K562 (cell line): ENCODE measurements around the gene CARM1. TPM values are rescaled to one million over a fixed set of nuclear protein-coding genes. Genes with fewer than 3 reads are reported as not detected.

Source experiments
- ADNP ChIP-seq: fragments of 200-800 bp; sonication (Bioruptor generic); IDR thresholded peaks from 2 replicates; pipeline ENCODE4 v1.6.1; 2016; ENCODE audit warnings: missing genetic modification characterization, missing compliant biosample characterization
- CBX3 ChIP-seq, 2 experiments: IDR thresholded peaks; 1 replicate in 1 of 2; 2 replicates in 1 of 2; pipeline ENCODE4 v1.6.1; 2012; ENCODE audit warnings: inconsistent platforms in 2 of 2, low read length in 2 of 2, borderline replicate concordance in 1 of 2, control low read depth in 1 of 2
- CTCF ChIP-seq, 3 experiments: IDR thresholded peaks in 2 of 3; conservative IDR thresholded peaks in 1 of 3; 2 replicates each; pipeline ENCODE4 v1.5.1; 2011 to 2012; ENCODE audit warnings: low read length in 3 of 3, mild to moderate bottlenecking in 3 of 3, control low read depth in 2 of 3, improper control_type of control experiment in 1 of 3, inconsistent platforms in 1 of 3, low read depth in 1 of 3, mixed read lengths in 1 of 3, moderate library complexity in 1 of 3; ENCODE audit not compliant: insufficient read depth in 2 of 3
- FIP1L1 ChIP-seq: fragments of 200-400 bp; formaldehyde crosslinking; IDR thresholded peaks from 2 replicates; pipeline ENCODE4 v1.6.1; 2018; ENCODE audit warnings: mild to moderate bottlenecking, low read depth, low read length; ENCODE audit not compliant: poor library complexity, severe bottlenecking
- HNRNPUL1 ChIP-seq: fragments of 200-400 bp; formaldehyde crosslinking; IDR thresholded peaks from 2 replicates; pipeline ENCODE4 v1.6.1; 2017; ENCODE audit warnings: low read length
- MXD1 ChIP-seq: fragments of 250-450 bp; sonication (Bioruptor Pico); IDR thresholded peaks from 2 replicates; pipeline ENCODE4 v1.8.0; 2021; ENCODE audit warnings: borderline replicate concordance, mild to moderate bottlenecking, moderate library complexity; ENCODE audit not compliant: poor library complexity, severe bottlenecking
- RBM25 ChIP-seq: fragments of 200-400 bp; formaldehyde crosslinking; IDR thresholded peaks from 2 replicates; pipeline ENCODE4 v1.6.1; 2018; ENCODE audit warnings: low read length, low read depth, moderate library complexity; ENCODE audit not compliant: severe bottlenecking
- RCOR1 ChIP-seq, 2 experiments: IDR thresholded peaks; 2 replicates each; pipeline ENCODE4 v1.6.1; 2012; ENCODE audit warnings: low read depth in 2 of 2, low read length in 2 of 2, borderline replicate concordance in 1 of 2, improper control_type of control experiment in 1 of 2
- REST ChIP-seq, 2 experiments: fragments of 450-650 bp; formaldehyde crosslinking in 1 of 2; IDR thresholded peaks; 2 replicates each; pipeline versions ENCODE4 v1.4.0 to v1.6.1; 2014 to 2020; ENCODE audit warnings: mild to moderate bottlenecking in 2 of 2, borderline replicate concordance in 1 of 2, low read depth in 1 of 2
- TBP ChIP-seq: optimal IDR thresholded peaks from 2 replicates; pipeline ENCODE3; 2011; ENCODE audit warnings: low read depth, low read length, improper control_type of control experiment
- ZBTB2 ChIP-seq: fragments of 450-650 bp; IDR thresholded peaks from 2 replicates; pipeline ENCODE4 v1.6.1; 2016; ENCODE audit warnings: antibody characterized with exemption
- ZBTB7A ChIP-seq: IDR thresholded peaks from 2 replicates; pipeline ENCODE4 v1.6.1; 2011; ENCODE audit warnings: low read depth, mild to moderate bottlenecking, low read length, moderate library complexity, borderline replicate concordance; ENCODE audit not compliant: control insufficient read depth
- ZNF253 ChIP-seq: fragments of 250-450 bp; sonication (Bioruptor Pico); conservative IDR thresholded peaks from 2 replicates; pipeline ENCODE4 v1.6.1; 2021; ENCODE audit warnings: mild to moderate bottlenecking
- ZNF764 ChIP-seq: fragments of 250-450 bp; sonication (Bioruptor Pico); IDR thresholded peaks from 2 replicates; pipeline ENCODE4 v1.4.0; 2020; ENCODE audit warnings: low read depth, mild to moderate bottlenecking, moderate library complexity
- polyA plus RNA-seq, 8 experiments: library from polyadenylated mRNA; depleted of rRNA in 4 of 8; stranded (reverse) in 5 of 8; unstranded in 3 of 8; fragments of >200 nt; fragmentation: Nextera tagmentation in 2 of 8; fragmentation: Illumina TruSeq in 1 of 8; extraction: Ambion mirVana in 2 of 8; extraction: Trizol in 1 of 8; gene quantifications; 2 replicates each; pipeline versions ENCODE4 v1.2.1 to v1.2.3, GENCODE V29; 2011 to 2014; ENCODE audit warnings: inconsistent platforms in 1 of 8, missing spikeins in 1 of 8
- total RNA-seq, 7 experiments: library from RNA; depleted of rRNA in 6 of 7; stranded (reverse); fragments of >200 nt in 6 of 7; fragmentation: Illumina TruSeq in 2 of 7; extraction: Trizol in 2 of 7; gene quantifications; 2 replicates each; pipeline versions ENCODE4 v1.2.1 to v1.2.3, GENCODE V29; 2011 to 2021; ENCODE audit warnings: low replicate concordance in 1 of 7

Gene CARM1
- total and polyA plus RNA-seq, 9 of the 15 experiments (the other 6 are each of a cell fraction or from before 2014, with no cell fraction given): 0.36 to 86.0 (median 29.7) TPM

GRCh38 chr19:10858204-10858828, 13.0 kb upstream of the CARM1 start (continued):
- TF ChIP-seq REST (IDR thresholded peaks at IDR 0.05; ENCODE audit: borderline replicate concordance) (peak; percentile 62), REST (CRISPR knock-in tag; IDR thresholded peaks at IDR 0.05; ENCODE audit: low read depth) (no peak), RCOR1 (IDR thresholded peaks at IDR 0.05; ENCODE audit: borderline replicate concordance in 1 of 2, low read depth in 2 of 2, low read length in 2 of 2) (peak in 1 of 2 experiments; percentile 8; a peak in 1 of 4 replicates), TBP (peak; percentile 14), ZNF253 (CRISPR knock-in tag) (no peak), CTCF (IDR thresholded peaks at IDR 0.05 in 2 of 3, conservative IDR thresholded peaks at IDR 0.05 in 1 of 3; ENCODE audit: insufficient read depth in 2 of 3, low read depth in 1 of 3, low read length in 3 of 3) (peak; percentile 87 to 99 (median 89)), RBM25 (peak; percentile 23), ADNP (tag) (peak; percentile 33; the same call in 1 of the 2 replicates), FIP1L1 (no peak), CBX3 (IDR thresholded peaks at IDR 0.05; ENCODE audit: borderline replicate concordance in 1 of 2, low read length in 2 of 2) (peak in 1 of 2 experiments; percentile 53; a peak in 1 of 3 replicates), MXD1 (CRISPR knock-in tag) (no peak), ZBTB7A (peak; percentile 97), HNRNPUL1 (no peak), ZNF764 (CRISPR knock-in tag) (0 out of 2 replicates have a peak, but pooled peaks have one; percentile 52), ZBTB2 (peak; percentile 63; the same call in 1 of the 2 replicates)
